ENCODE results near the gene RNASEH2B. TPM values are rescaled to one million over a fixed set of nuclear protein-coding genes. Genes with fewer than 3 reads are reported as not detected.

RNASEH2B gene
- polyA plus RNA-seq, 3 donors, result 30.9 to 71.5 (median 65.9) TPM

DNA sequence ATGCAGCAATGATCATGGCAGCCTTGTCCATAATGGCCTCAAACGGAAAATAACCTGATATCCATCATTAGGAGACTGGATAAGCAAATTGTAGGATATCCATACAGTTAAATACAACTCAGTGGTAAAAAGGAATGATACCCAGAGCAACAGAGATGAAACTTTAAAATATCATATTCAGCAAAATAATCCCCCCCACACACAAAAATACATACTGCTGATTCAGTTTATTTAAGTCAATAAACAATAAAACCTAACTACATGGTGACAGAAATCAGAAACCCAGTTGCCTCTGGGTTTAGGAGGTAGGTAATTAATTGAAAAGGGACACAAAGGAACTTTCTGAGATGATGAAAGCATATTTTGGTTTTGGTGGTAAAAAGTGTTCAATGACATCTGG, 38.2 kb upstream of the RNASEH2B start:
- TF ChIP-seq, protein P1, sequence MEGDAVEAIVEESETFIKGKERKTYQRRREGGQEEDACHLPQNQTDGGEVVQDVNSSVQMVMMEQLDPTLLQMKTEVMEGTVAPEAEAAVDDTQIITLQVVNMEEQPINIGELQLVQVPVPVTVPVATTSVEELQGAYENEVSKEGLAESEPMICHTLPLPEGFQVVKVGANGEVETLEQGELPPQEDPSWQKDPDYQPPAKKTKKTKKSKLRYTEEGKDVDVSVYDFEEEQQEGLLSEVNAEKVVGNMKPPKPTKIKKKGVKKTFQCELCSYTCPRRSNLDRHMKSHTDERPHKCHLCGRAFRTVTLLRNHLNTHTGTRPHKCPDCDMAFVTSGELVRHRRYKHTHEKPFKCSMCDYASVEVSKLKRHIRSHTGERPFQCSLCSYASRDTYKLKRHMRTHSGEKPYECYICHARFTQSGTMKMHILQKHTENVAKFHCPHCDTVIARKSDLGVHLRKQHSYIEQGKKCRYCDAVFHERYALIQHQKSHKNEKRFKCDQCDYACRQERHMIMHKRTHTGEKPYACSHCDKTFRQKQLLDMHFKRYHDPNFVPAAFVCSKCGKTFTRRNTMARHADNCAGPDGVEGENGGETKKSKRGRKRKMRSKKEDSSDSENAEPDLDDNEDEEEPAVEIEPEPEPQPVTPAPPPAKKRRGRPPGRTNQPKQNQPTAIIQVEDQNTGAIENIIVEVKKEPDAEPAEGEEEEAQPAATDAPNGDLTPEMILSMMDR (IDR thresholded peaks at IDR 0.05), result no peak
- no peak for DNase-seq
- no peaks in the 10 kb centered on the region for H3K9me3 ChIP-seq (replicated peaks in 1 of 2; ENCODE audit: control insufficient read depth in 1 of 2, insufficient read depth in 1 of 2, low read length in 2 of 2)
- H3K4me2 ChIP-seq (replicated peaks; ENCODE audit: extremely low read depth, low read length, poor library complexity, severe bottlenecking), result no peak overlapping the region
- H3K4me3 ChIP-seq (replicated peaks in 1 of 3; ENCODE audit: low read depth in 2 of 3, low read length in 3 of 3), result no peak overlapping the region
- intact Hi-C loops (cut with micrococcal nuclease), result no loop called here
- H3K27me3 Mint-ChIP-seq (ENCODE audit: low read depth in 3 of 3), result peaks cover 0 to 2% (median 2%) of the 10 kb centered on the region in 3 donors
- no peaks in the 10 kb centered on the region for H3K4me1 ChIP-seq (ENCODE audit: control insufficient read depth in 1 of 2, insufficient read depth in 2 of 2, low read length in 2 of 2)
- no peaks in the 10 kb centered on the region for H3K36me3 Mint-ChIP-seq
- no CpG with 5 or more reads among the region's 1 CpG for WGBS (ENCODE audit: insufficient coverage)
- H3K36me3 ChIP-seq (replicated peaks in 1 of 2; ENCODE audit: control insufficient read depth in 1 of 2, insufficient read depth in 2 of 2, low read length in 2 of 2), result no peaks in the 10 kb centered on the region
- no peaks in the 10 kb centered on the region for H4K20me1 ChIP-seq (ENCODE audit: insufficient read depth, low read length)
- no peak overlapping the region for H3K27ac Mint-ChIP-seq
- H3K27me3 ChIP-seq (ENCODE audit: control insufficient read depth in 2 of 2, insufficient read depth in 2 of 2, low read length in 2 of 2), result no peaks in the 10 kb centered on the region
- H2AFZ ChIP-seq (ENCODE audit: insufficient read depth, low read depth, low read length, poor library complexity, severe bottlenecking), result no peak overlapping the region
- no peaks in the 10 kb centered on the region for H3K79me2 ChIP-seq (ENCODE audit: insufficient read depth, low read length)
- H3K9ac ChIP-seq (ENCODE audit: insufficient read depth, low read length, poor library complexity, severe bottlenecking), result no peak overlapping the region
- peaks cover 18% of the 10 kb centered on the region for H3K4me1 Mint-ChIP-seq
- peaks cover 0 to 6% (median 0%) of the 10 kb centered on the region in 7 donors for H3K9me3 Mint-ChIP-seq
- no peak overlapping the region for H3K4me3 Mint-ChIP-seq
- H3K27ac ChIP-seq (ENCODE audit: low read depth in 1 of 2, low read length in 2 of 2), result no peak overlapping the region

DNA sequence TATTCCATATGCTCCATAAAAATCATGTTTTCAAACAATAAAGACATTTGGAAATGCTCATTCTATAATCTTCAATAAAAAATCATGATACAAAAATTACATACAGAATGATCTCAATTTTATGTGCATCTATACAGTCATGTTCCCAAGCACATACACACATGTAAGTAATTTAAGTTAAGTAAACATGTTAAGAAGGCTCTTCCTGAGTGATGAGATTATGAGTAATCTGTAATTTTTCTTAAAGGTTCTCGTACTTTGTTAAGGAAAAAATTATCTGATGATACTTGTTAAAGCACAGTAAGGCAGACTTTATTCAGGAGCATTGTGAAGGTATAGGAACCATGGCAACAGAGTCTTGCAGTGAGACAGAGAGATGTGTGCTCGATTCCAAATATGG, 36.1 kb upstream of the RNASEH2B start:
- no peaks in the 10 kb centered on the region for H3K36me3 Mint-ChIP-seq
- intact Hi-C loops (cut with micrococcal nuclease), result no loop called here
- H3K4me1 ChIP-seq (ENCODE audit: control insufficient read depth in 1 of 2, insufficient read depth in 2 of 2, low read length in 2 of 2), result no peaks in the 10 kb centered on the region

More for the DNA sequence above, 36.1 kb upstream of the RNASEH2B start:
- Mint-ChIP-seq H3K27me3 (ENCODE audit: low read depth in 3 of 3) (peaks cover 0 to 4% (median 0%) of the 10 kb centered on the region in 3 donors), H3K9me3 (peaks cover 0 to 6% (median 0%) of the 10 kb centered on the region in 7 donors), H3K27ac (no peak overlapping the region), H3K4me3 (no peak overlapping the region), H3K4me1 (peaks cover 5% of the 10 kb centered on the region)
- TF ChIP-seq, protein P1 (IDR thresholded peaks at IDR 0.05), result no peak
- H3K4me3 ChIP-seq (replicated peaks in 1 of 3; ENCODE audit: low read depth in 2 of 3, low read length in 3 of 3), result no peak overlapping the region
- no peak overlapping the region for H3K9ac ChIP-seq (ENCODE audit: insufficient read depth, low read length, poor library complexity, severe bottlenecking)
- H3K36me3 ChIP-seq (replicated peaks in 1 of 2; ENCODE audit: control insufficient read depth in 1 of 2, insufficient read depth in 2 of 2, low read length in 2 of 2), result no peaks in the 10 kb centered on the region
- H3K9me3 ChIP-seq (replicated peaks in 1 of 2; ENCODE audit: control insufficient read depth in 1 of 2, insufficient read depth in 1 of 2, low read length in 2 of 2), result no peaks in the 10 kb centered on the region
- H3K27ac ChIP-seq (ENCODE audit: low read depth in 1 of 2, low read length in 2 of 2), result no peak overlapping the region
- H2AFZ ChIP-seq (ENCODE audit: insufficient read depth, low read depth, low read length, poor library complexity, severe bottlenecking), result no peak overlapping the region
- H3K27me3 ChIP-seq (ENCODE audit: control insufficient read depth in 2 of 2, insufficient read depth in 2 of 2, low read length in 2 of 2), result no peaks in the 10 kb centered on the region
- no peak overlapping the region for H3K4me2 ChIP-seq (replicated peaks; ENCODE audit: extremely low read depth, low read length, poor library complexity, severe bottlenecking)
- 100% methylated on average over 2 of the region's 2 CpGs for WGBS (ENCODE audit: insufficient coverage)
- no peaks in the 10 kb centered on the region for H4K20me1 ChIP-seq (ENCODE audit: insufficient read depth, low read length)
- no peaks in the 10 kb centered on the region for H3K79me2 ChIP-seq (ENCODE audit: insufficient read depth, low read length)
- DNase-seq, result no peak

All from CD14-positive monocyte (primary cell).